ENCODE data around the gene ZNF407.

The ZNF407 gene

GRCh38 chr18:74682141-74682990 lies 84.7 kb downstream of the ZNF407 start:
- DNase-seq: no peak

- DNase-seq: no peak
These were observed 85.3 kb downstream of the ZNF407 start for GRCh38 chr18:74682991-74683297.

GRCh38 chr18:74683573-74683972 lies 85.9 kb downstream of the ZNF407 start:
- no peak for DNase-seq

GRCh38 chr18:74689251-74689650 lies 91.6 kb downstream of the ZNF407 start:
- DNase-seq: no peak

- DNase-seq: no peak
These were observed 94.8 kb downstream of the ZNF407 start for GRCh38 chr18:74692367-74693013.

GRCh38 chr18:74694436-74694835 lies 96.8 kb downstream of the ZNF407 start:
- no peak for DNase-seq

- no peak for DNase-seq
These were observed 97.5 kb downstream of the ZNF407 start for GRCh38 chr18:74695170-74695569.

GRCh38 chr18:74698881-74699280 lies 101.2 kb downstream of the ZNF407 start:
- DNase-seq: no peak

- no peak for DNase-seq
These were observed 101.8 kb downstream of the ZNF407 start for GRCh38 chr18:74699455-74699854.

GRCh38 chr18:74702950-74703349 lies 105.3 kb downstream of the ZNF407 start:
- DNase-seq: no peak

GRCh38 chr18:74708169-74708568 lies 110.5 kb downstream of the ZNF407 start:
- DNase-seq: no peak

- DNase-seq: no peak
These were observed 111.8 kb downstream of the ZNF407 start for GRCh38 chr18:74709452-74709851.

GRCh38 chr18:74714120-74714519 lies 116.5 kb downstream of the ZNF407 start:
- DNase-seq: no peak

- DNase-seq: no peak
These were observed 117.1 kb downstream of the ZNF407 start for GRCh38 chr18:74714791-74715190.

- DNase-seq: no peak
These were observed 117.6 kb downstream of the ZNF407 start for GRCh38 chr18:74715306-74715705.

- no peak for DNase-seq
These were observed 118.4 kb downstream of the ZNF407 start for GRCh38 chr18:74715865-74716712.

GRCh38 chr18:74718312-74718711 lies 120.6 kb downstream of the ZNF407 start:
- no peak for DNase-seq

GRCh38 chr18:74722237-74722636 lies 124.6 kb downstream of the ZNF407 start:
- no peak for DNase-seq

- DNase-seq: no peak
These were observed 126.5 kb downstream of the ZNF407 start for GRCh38 chr18:74724186-74724585.

- no peak for DNase-seq
These were observed 128.0 kb downstream of the ZNF407 start for GRCh38 chr18:74725690-74726089.

- no peak for DNase-seq
These were observed 130.9 kb downstream of the ZNF407 start for GRCh38 chr18:74728586-74728985.

GRCh38 chr18:74731097-74731496 lies 133.4 kb downstream of the ZNF407 start:
- DNase-seq: no peak

GRCh38 chr18:74732380-74732779 lies 134.7 kb downstream of the ZNF407 start:
- DNase-seq: no peak

- no peak for DNase-seq
These were observed 135.9 kb downstream of the ZNF407 start for GRCh38 chr18:74733598-74733997.
